HEK293 (cell line): ENCODE data around the gene SMC3.

Source experiments
- GFI1B ChIP-seq: fragments of 450-650 bp; formaldehyde crosslinking; IDR thresholded peaks from 2 replicates; pipeline ENCODE4 v1.5.1; 2016; ENCODE audit warnings: missing biosample characterization, missing genetic modification characterization
- GLIS2 ChIP-seq: fragments of 450-650 bp; formaldehyde crosslinking; IDR thresholded peaks from 2 replicates; pipeline ENCODE4 v1.5.1; 2016; ENCODE audit warnings: missing biosample characterization, missing genetic modification characterization
- HIC1 ChIP-seq: fragments of 450-650 bp; formaldehyde crosslinking; IDR thresholded peaks from 2 replicates; pipeline ENCODE4 v1.5.1; 2016; ENCODE audit warnings: missing biosample characterization, missing genetic modification characterization
- HOXA7 ChIP-seq: sonication (generic); formaldehyde crosslinking; IDR thresholded peaks from 2 replicates; pipeline ENCODE4 v1.8.1; 2022; ENCODE audit warnings: missing genetic modification reagents, borderline replicate concordance
- KLF17 ChIP-seq: fragments of 450-650 bp; formaldehyde crosslinking; IDR thresholded peaks from 2 replicates; pipeline ENCODE4 v1.5.1; 2016; ENCODE audit warnings: missing biosample characterization, missing genetic modification characterization
- KLF8 ChIP-seq: fragments of 450-650 bp; formaldehyde crosslinking; IDR thresholded peaks from 2 replicates; pipeline ENCODE4 v1.5.1; 2016; ENCODE audit warnings: missing biosample characterization, missing genetic modification characterization
- MZF1 ChIP-seq: fragments of 450-650 bp; formaldehyde crosslinking; IDR thresholded peaks from 2 replicates; pipeline ENCODE4 v1.5.1; 2017; ENCODE audit warnings: missing biosample characterization, missing genetic modification characterization, borderline replicate concordance
- OSR2 ChIP-seq: fragments of 450-650 bp; formaldehyde crosslinking; IDR thresholded peaks from 2 replicates; pipeline ENCODE4 v1.5.1; 2016; ENCODE audit warnings: missing biosample characterization, missing genetic modification characterization
- OVOL3 ChIP-seq: fragments of 450-650 bp; formaldehyde crosslinking; IDR thresholded peaks from 2 replicates; pipeline ENCODE4 v1.5.1; 2016; ENCODE audit warnings: missing biosample characterization, missing genetic modification characterization
- PATZ1 ChIP-seq: fragments of 450-650 bp; formaldehyde crosslinking; IDR thresholded peaks from 2 replicates; pipeline ENCODE4 v1.5.1; 2016; ENCODE audit warnings: missing biosample characterization, missing genetic modification characterization
- PRDM1 ChIP-seq: fragments of 450-650 bp; formaldehyde crosslinking; IDR thresholded peaks from 2 replicates; pipeline ENCODE4; 2016; ENCODE audit warnings: missing biosample characterization, missing genetic modification characterization
- PRDM10 ChIP-seq: fragments of 450-650 bp; formaldehyde crosslinking; IDR thresholded peaks from 2 replicates; pipeline ENCODE4 v1.5.1; 2016; ENCODE audit warnings: missing biosample characterization, missing genetic modification characterization
- SCRT1 ChIP-seq: fragments of 450-650 bp; formaldehyde crosslinking; IDR thresholded peaks from 2 replicates; pipeline ENCODE4 v1.5.1; 2016; ENCODE audit warnings: missing biosample characterization, missing genetic modification characterization, borderline replicate concordance
- SP2 ChIP-seq: fragments of 450-650 bp; formaldehyde crosslinking; IDR thresholded peaks from 2 replicates; pipeline ENCODE4 v1.5.1; 2016; ENCODE audit warnings: missing biosample characterization, missing genetic modification characterization
- ZFP37 ChIP-seq: fragments of 450-650 bp; formaldehyde crosslinking; IDR thresholded peaks from 2 replicates; pipeline ENCODE4 v1.5.1; 2016; ENCODE audit warnings: missing biosample characterization, missing genetic modification characterization
- ZIC2 ChIP-seq: fragments of 450-650 bp; formaldehyde crosslinking; IDR thresholded peaks from 2 replicates; pipeline ENCODE4 v1.5.1; 2016; ENCODE audit warnings: missing biosample characterization, missing genetic modification characterization
- ZNF24 ChIP-seq: fragments of 450-650 bp; formaldehyde crosslinking; IDR thresholded peaks from 2 replicates; pipeline ENCODE4 v1.5.1; 2016; ENCODE audit warnings: missing biosample characterization, missing genetic modification characterization
- ZNF302 ChIP-seq: fragments of 450-650 bp; formaldehyde crosslinking; IDR thresholded peaks from 2 replicates; pipeline ENCODE4 v1.5.1; 2016; ENCODE audit warnings: missing biosample characterization, missing genetic modification characterization, low read depth
- ZNF324 ChIP-seq: fragments of 450-650 bp; formaldehyde crosslinking; IDR thresholded peaks from 2 replicates; pipeline ENCODE4 v1.5.1; 2016; ENCODE audit warnings: missing biosample characterization, missing genetic modification characterization
- ZNF335 ChIP-seq: fragments of 450-650 bp; formaldehyde crosslinking; conservative IDR thresholded peaks from 2 replicates; pipeline ENCODE4 v1.5.1; 2016; ENCODE audit warnings: missing biosample characterization, missing genetic modification characterization
- ZNF426 ChIP-seq: fragments of 450-650 bp; formaldehyde crosslinking; IDR thresholded peaks from 2 replicates; pipeline ENCODE4 v1.5.1; 2017; ENCODE audit warnings: missing biosample characterization, missing genetic modification characterization, mild to moderate bottlenecking, inconsistent platforms, moderate library complexity
- ZNF555 ChIP-seq: fragments of 450-650 bp; formaldehyde crosslinking; conservative IDR thresholded peaks from 2 replicates; pipeline ENCODE4 v1.5.1; 2017; ENCODE audit warnings: missing biosample characterization, mild to moderate bottlenecking, missing genetic modification characterization, inconsistent platforms
- ZNF629 ChIP-seq: fragments of 450-650 bp; formaldehyde crosslinking; IDR thresholded peaks from 2 replicates; pipeline ENCODE4 v1.5.1; 2017; ENCODE audit warnings: missing biosample characterization, missing genetic modification characterization
- ZNF639 ChIP-seq: fragments of 450-650 bp; formaldehyde crosslinking; IDR thresholded peaks from 2 replicates; pipeline ENCODE4 v1.5.1; 2016; ENCODE audit warnings: missing biosample characterization, missing genetic modification characterization
- ZNF658 ChIP-seq: fragments of 450-650 bp; formaldehyde crosslinking; IDR thresholded peaks from 2 replicates; pipeline ENCODE4; 2016; ENCODE audit warnings: missing biosample characterization, missing genetic modification characterization
- ZNF701 ChIP-seq: fragments of 450-650 bp; formaldehyde crosslinking; IDR thresholded peaks from 2 replicates; pipeline ENCODE4 v1.5.1; 2016; ENCODE audit warnings: missing biosample characterization, missing genetic modification characterization
- ZXDB ChIP-seq: fragments of 450-650 bp; formaldehyde crosslinking; IDR thresholded peaks from 2 replicates; pipeline ENCODE4 v1.5.1; 2016; ENCODE audit warnings: missing biosample characterization, missing genetic modification characterization
- TF ChIP-seq, protein P1 (sequence below): fragments of 450-650 bp; formaldehyde crosslinking; IDR thresholded peaks from 2 replicates; pipeline ENCODE4 v1.5.1; 2016; ENCODE audit warnings: missing biosample characterization, missing genetic modification characterization

SMC3 gene

DNA sequence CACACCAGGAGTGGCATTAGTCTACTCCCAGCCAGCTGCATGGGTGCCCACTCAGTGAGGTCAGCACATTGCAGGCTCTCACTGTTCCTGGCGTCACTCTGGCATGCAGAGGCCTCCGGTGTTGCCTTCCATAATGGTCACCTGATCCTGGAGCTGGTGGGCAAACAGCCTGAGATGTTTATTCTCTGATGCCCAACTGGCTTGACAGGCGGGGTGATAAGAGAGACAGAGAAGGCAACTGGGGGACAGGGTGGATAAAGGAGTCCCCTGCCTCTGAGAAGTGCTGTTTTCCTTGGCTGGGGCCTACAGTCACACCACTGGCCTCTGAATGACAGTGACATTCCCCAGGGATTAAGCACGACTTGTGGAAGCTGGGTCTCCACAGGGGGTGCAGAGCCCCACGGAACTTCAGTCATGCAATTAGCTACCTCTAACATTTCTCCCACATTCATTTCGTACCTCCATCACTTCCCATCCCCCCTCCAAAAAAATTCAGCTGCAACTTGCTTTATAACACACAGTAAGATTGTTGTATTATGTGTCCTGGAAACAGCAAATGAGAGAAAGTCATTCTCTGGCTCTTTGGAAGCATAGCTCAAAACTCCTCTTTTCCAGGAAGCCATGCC is 69.5 kb downstream of the SMC3 start (continued):
- TF ChIP-seq GFI1B: 0 out of 2 replicates have a peak, but pooled peaks have one; percentile 4
- TF ChIP-seq ZNF629 (tag by site-specific recombination): 0 out of 2 replicates have a peak, but pooled peaks have one; percentile 8
- peak; percentile 36; the same call in 1 of the 2 replicates for TF ChIP-seq ZNF324 (tag by site-specific recombination)
- TF ChIP-seq PATZ1 (tag by site-specific recombination): peak; percentile 79
- TF ChIP-seq GLIS2 (tag by site-specific recombination): peak; percentile 64
- 0 out of 2 replicates have a peak, but pooled peaks have one; percentile 24 for TF ChIP-seq KLF8 (tag by site-specific recombination)
- peak; percentile 86 for TF ChIP-seq ZIC2 (tag by site-specific recombination)
- TF ChIP-seq MZF1 (tag by site-specific recombination): peak; percentile 48
- TF ChIP-seq ZXDB (tag by site-specific recombination): peak; percentile 36; the same call in 1 of the 2 replicates
- peak; percentile 90 for TF ChIP-seq OSR2 (tag by site-specific recombination)
- TF ChIP-seq SCRT1 (tag by site-specific recombination): peak; percentile 38; the same call in 1 of the 2 replicates
- no peak for TF ChIP-seq ZNF426
- no peak for TF ChIP-seq ZNF555 (tag by site-specific recombination)
- TF ChIP-seq ZNF658 (tag by site-specific recombination): no peak
- TF ChIP-seq PRDM10 (tag by site-specific recombination): peak; percentile 74
- no peak for TF ChIP-seq HOXA7 (CRISPR knock-in tag)
- TF ChIP-seq, protein P1, sequence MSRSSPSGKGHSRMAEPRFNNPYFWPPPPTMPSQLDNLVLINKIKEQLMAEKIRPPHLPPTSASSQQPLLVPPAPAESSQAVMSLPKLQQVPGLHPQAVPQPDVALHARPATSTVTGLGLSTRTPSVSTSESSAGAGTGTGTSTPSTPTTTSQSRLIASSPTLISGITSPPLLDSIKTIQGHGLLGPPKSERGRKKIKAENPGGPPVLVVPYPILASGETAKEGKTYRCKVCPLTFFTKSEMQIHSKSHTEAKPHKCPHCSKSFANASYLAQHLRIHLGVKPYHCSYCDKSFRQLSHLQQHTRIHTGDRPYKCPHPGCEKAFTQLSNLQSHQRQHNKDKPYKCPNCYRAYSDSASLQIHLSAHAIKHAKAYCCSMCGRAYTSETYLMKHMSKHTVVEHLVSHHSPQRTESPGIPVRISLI (tag by site-specific recombination): peak; percentile 60; the same call in 1 of the 2 replicates
- no peak for TF ChIP-seq ZNF701 (tag by site-specific recombination)
- 0 out of 2 replicates have a peak, but pooled peaks have one; percentile 19 for TF ChIP-seq ZNF24 (tag by site-specific recombination)
- TF ChIP-seq OVOL3 (tag by site-specific recombination): no peak
- TF ChIP-seq ZNF639: peak; percentile 49; the same call in 1 of the 2 replicates
- no peak; the same call in 1 of the 2 replicates for TF ChIP-seq SP2
- TF ChIP-seq ZNF335 (tag by site-specific recombination): peak; percentile 24; the same call in 1 of the 2 replicates
- 0 out of 2 replicates have a peak, but pooled peaks have one; percentile 15 for TF ChIP-seq KLF17 (tag by site-specific recombination)
- no peak for TF ChIP-seq ZNF302 (tag by site-specific recombination)
- TF ChIP-seq ZFP37 (tag by site-specific recombination): no peak
- TF ChIP-seq PRDM1 (tag by site-specific recombination): peak; percentile 53; the same call in 1 of the 2 replicates
- peak; percentile 79 for TF ChIP-seq HIC1 (tag by site-specific recombination)
